Astrocyte of the spinal cord (primary cell): ENCODE data around the gene FBXL16.
"Not testable (repeated sequence)": the region's sequence is repeated elsewhere in the genome, so short reads cannot be mapped to it uniquely, and the experiment has no call there.

Experiments
- DNase-seq: peaks from one replicate; pipeline ENCODE4 v3.0.0; 2011; ENCODE audit warnings: low read depth, low spot score
- H3K4me3 ChIP-seq: 2 replicates; pipeline ENCODE4 v1.5.1; 2011; ENCODE audit warnings: low read depth, mild to moderate bottlenecking, low read length, moderate library complexity
- in situ Hi-C: cut with HindIII; loops from 2 replicates; pipeline ENCODE4 v1.10.0; 2017; ENCODE audit warnings: low sequenced_read_pairs
- TF ChIP-seq, protein P1 (sequence below): IDR thresholded peaks from 2 replicates; pipeline ENCODE4 v1.5.1; 2012; ENCODE audit warnings: low read depth, mild to moderate bottlenecking, low read length, inconsistent platforms

FBXL16 gene

GRCh38 chr16:749010-749409, 43.4 kb upstream of the FBXL16 start:
- H3K4me3 ChIP-seq = no peak overlapping the region
- TF ChIP-seq, protein P1, sequence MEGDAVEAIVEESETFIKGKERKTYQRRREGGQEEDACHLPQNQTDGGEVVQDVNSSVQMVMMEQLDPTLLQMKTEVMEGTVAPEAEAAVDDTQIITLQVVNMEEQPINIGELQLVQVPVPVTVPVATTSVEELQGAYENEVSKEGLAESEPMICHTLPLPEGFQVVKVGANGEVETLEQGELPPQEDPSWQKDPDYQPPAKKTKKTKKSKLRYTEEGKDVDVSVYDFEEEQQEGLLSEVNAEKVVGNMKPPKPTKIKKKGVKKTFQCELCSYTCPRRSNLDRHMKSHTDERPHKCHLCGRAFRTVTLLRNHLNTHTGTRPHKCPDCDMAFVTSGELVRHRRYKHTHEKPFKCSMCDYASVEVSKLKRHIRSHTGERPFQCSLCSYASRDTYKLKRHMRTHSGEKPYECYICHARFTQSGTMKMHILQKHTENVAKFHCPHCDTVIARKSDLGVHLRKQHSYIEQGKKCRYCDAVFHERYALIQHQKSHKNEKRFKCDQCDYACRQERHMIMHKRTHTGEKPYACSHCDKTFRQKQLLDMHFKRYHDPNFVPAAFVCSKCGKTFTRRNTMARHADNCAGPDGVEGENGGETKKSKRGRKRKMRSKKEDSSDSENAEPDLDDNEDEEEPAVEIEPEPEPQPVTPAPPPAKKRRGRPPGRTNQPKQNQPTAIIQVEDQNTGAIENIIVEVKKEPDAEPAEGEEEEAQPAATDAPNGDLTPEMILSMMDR = no peak
- in situ Hi-C loops = no loop called here
- DNase-seq = peak; percentile 28

GRCh38 chr16:747978-748746, 42.6 kb upstream of the FBXL16 start:
- no peak for DNase-seq
- in situ Hi-C loops = no loop called here
- TF ChIP-seq, protein P1 = no peak
- no peak overlapping the region for H3K4me3 ChIP-seq

DNA sequence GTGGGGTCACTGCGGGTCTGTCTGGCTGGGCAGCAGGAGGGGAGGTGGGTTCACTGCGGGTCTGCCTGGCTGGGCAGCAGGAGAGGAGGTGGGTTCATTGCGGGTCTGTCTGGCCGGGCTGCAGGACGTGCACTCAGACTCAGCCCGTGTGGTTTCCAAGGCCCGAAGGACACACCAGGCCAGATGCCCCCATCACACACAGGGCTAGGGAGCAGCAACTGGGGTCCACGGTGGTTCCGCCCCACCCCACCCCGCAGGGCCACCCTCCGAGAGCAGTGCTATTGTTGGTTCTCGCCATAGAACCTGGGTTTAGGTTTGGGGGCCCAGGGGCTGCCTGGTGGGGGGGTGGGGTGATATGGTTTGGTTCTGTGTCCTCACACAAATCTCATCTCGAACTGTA, 41.0 kb upstream of the FBXL16 start:
- TF ChIP-seq, protein P1 = no peak
- in situ Hi-C loops = no loop called here
- no peak overlapping the region for H3K4me3 ChIP-seq
- DNase-seq = no peak

DNA sequence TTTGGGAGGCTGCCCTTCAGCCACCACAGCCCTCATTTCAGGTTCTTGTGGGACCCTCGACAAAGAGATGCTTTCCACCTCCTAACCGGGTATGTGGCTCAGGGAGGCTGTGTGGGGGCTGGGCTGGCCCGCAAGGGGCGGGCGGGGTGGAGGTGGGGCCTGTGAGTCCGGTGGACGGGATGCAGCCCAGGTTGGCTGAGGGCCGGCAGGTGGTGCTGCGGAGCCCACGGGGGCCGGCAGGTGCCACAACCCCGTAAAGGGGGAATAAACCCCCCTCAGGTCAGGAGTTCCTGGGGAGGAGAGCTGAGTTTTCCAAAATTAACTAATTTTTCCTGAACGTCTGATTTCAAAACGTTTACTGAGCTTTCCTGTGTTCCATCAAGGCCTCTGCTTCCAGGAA, 40.1 kb upstream of the FBXL16 start:
- no peak for DNase-seq
- TF ChIP-seq, protein P1 = peak; percentile 39
- in situ Hi-C loops = no loop called here
- no peak overlapping the region for H3K4me3 ChIP-seq

DNA sequence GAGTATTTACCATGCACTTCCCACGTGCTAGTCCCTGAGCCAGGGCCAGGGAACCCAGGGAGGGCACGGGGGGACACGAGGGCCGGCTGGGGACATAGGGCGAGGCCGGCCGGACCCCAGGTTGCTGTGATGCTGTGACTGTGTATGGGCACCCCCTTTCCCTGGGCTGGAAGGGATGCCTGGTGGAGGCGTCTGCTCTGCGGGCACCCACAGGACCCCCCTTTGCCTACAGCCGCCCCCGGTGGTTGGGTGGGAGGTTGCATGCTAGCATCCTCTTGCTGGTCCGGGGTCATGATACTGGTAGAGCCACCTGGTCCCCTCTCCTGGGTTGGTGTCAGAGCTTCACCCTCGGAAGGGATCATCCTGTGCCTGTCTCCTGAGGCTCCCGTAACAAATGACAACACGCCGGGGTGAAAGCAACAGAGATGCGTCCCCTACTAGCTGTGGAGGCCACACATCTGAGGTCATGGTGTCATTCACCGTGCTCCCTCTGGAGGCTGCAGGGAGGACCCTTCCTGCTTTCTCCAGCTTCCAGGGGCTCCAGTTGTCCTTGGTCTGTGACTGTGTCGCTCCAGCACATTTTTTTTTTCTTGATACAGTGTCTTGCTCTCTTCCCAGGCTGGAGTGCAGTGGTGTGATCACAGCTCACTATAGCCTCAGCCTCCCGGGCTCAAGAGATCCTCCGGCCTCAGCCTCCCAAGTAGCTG, 38.3 kb upstream of the FBXL16 start:
- TF ChIP-seq, protein P1 = peak; percentile 6
- in situ Hi-C loops = no loop called here
- no peak overlapping the region for H3K4me3 ChIP-seq
- no peak for DNase-seq

DNA sequence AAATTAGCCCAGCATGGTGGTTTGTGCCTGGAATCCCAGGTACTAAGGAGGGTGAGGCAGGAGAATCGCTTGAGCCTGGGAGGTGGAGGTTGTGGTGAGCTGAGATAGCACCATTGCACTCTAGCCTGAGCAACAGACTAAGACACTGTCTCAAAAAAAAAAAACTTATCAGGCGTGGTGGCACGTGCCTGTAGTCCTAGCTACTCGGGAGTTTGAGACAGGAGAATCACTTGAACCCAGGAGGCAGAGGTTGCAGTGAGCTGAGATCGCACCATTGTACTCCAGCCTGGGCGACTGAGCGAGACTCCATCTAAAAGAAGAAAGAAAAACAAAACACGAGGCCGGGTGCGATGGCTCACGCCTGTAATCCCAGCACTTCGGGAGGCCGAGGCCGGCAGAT, 37.3 kb upstream of the FBXL16 start:
- DNase-seq, H3K4me3 ChIP-seq, in situ Hi-C loops: not testable (repeated sequence)

GRCh38 chr16:741986-742629, 36.5 kb upstream of the FBXL16 start:
- TF ChIP-seq, protein P1 = no peak
- in situ Hi-C loops = no loop called here
- DNase-seq = no peak
- H3K4me3 ChIP-seq = no peak overlapping the region
